K562 (cell line): Measurements from ENCODE around the gene GATA1. TPM values are rescaled to one million over a fixed set of nuclear protein-coding genes. Genes with fewer than 3 reads are reported as not detected.

Experiments used
- ARID4B ChIP-seq: sonication (generic); formaldehyde crosslinking; IDR thresholded peaks from 2 replicates; pipeline ENCODE4 v1.8.0; 2022; ENCODE audit warnings: mild to moderate bottlenecking, missing genetic modification reagents
- ATF7 ChIP-seq: fragments of 450-650 bp; IDR thresholded peaks from 2 replicates; pipeline ENCODE4 v1.7.1; 2014; ENCODE audit warnings: mild to moderate bottlenecking, moderate library complexity
- CHCHD3 ChIP-seq: fragments of 250-450 bp; sonication (Bioruptor Pico); IDR thresholded peaks from 2 replicates; pipeline ENCODE4 v2.1.2; 2022; ENCODE audit warnings: mild to moderate bottlenecking
- CHD4 ChIP-seq: fragments of 200-600 bp; sonication (generic); IDR thresholded peaks from 3 replicates; pipeline ENCODE4 v1.6.1; 2012; ENCODE audit warnings: low read depth, mild to moderate bottlenecking, mixed read lengths, low read length, inconsistent platforms; ENCODE audit not compliant: insufficient read depth, insufficient replicate concordance, poor library complexity, severe bottlenecking
- CREB3 ChIP-seq: fragments of 450-650 bp; conservative IDR thresholded peaks from 2 replicates; pipeline ENCODE4 v1.6.1; 2016; ENCODE audit warnings: missing genetic modification characterization, low read depth, mild to moderate bottlenecking, missing compliant biosample characterization, moderate library complexity
- E2F4 ChIP-seq: sonication (generic); formaldehyde crosslinking; IDR thresholded peaks from 2 replicates; pipeline ENCODE4 v1.8.0; 2022; ENCODE audit warnings: mild to moderate bottlenecking, low read depth, missing genetic modification reagents
- HDAC2 ChIP-seq: fragments of 450-650 bp; IDR thresholded peaks from 2 replicates; pipeline ENCODE4 v1.6.1; 2016; ENCODE audit warnings: mild to moderate bottlenecking
- KLF6 ChIP-seq: fragments of 250-450 bp; sonication (Bioruptor Pico); IDR thresholded peaks from 2 replicates; pipeline ENCODE4 v1.4.0; 2020; ENCODE audit warnings: mild to moderate bottlenecking, moderate library complexity, borderline replicate concordance
- L3MBTL2 ChIP-seq: fragments of 450-650 bp; IDR thresholded peaks from 2 replicates; pipeline ENCODE4 v1.6.1; 2016; ENCODE audit warnings: mild to moderate bottlenecking, moderate library complexity
- MEF2D ChIP-seq: conservative IDR thresholded peaks from 2 replicates; pipeline ENCODE4 v1.6.1; 2016; ENCODE audit warnings: low read depth, missing genetic modification characterization, missing compliant biosample characterization
- MYC ChIP-seq, 2 experiments: fragments of 250-450 bp in 1 of 2; sonication (Bioruptor Pico) in 1 of 2; IDR thresholded peaks; 2 replicates each; pipeline versions ENCODE4 v1.5.1 to v1.6.1; 2012 to 2021; ENCODE audit warnings: low read depth in 2 of 2, borderline replicate concordance in 1 of 2, improper control_type of control experiment in 1 of 2, low read length in 1 of 2, mild to moderate bottlenecking in 1 of 2, moderate library complexity in 1 of 2
- RBM39 ChIP-seq: fragments of 200-400 bp; formaldehyde crosslinking; optimal IDR thresholded peaks from 2 replicates; pipeline ENCODE3; 2018; ENCODE audit warnings: low read depth, low read length
- SMARCE1 ChIP-seq: fragments of 450-650 bp; IDR thresholded peaks from 2 replicates; pipeline ENCODE4 v1.7.1; 2016; ENCODE audit warnings: mild to moderate bottlenecking
- SREBF2 ChIP-seq: sonication (generic); formaldehyde crosslinking; IDR thresholded peaks from 2 replicates; pipeline ENCODE4 v1.4.0; 2020; ENCODE audit warnings: mild to moderate bottlenecking, missing genetic modification reagents
- STAT5A ChIP-seq: IDR thresholded peaks from 2 replicates; pipeline ENCODE4 v1.6.1; 2012; ENCODE audit warnings: low read length, inconsistent platforms, borderline replicate concordance
- TBL1XR1 ChIP-seq, 2 experiments: IDR thresholded peaks; 2 replicates each; pipeline ENCODE4 v1.6.1; 2012; ENCODE audit warnings: improper control_type of control experiment in 2 of 2, low read length in 2 of 2, mild to moderate bottlenecking in 1 of 2
- ZBTB9 ChIP-seq: fragments of 450-650 bp; formaldehyde crosslinking; IDR thresholded peaks from 2 replicates; pipeline ENCODE4 v1.4.0; 2020; ENCODE audit warnings: mild to moderate bottlenecking, moderate library complexity
- ZZZ3 ChIP-seq: fragments of 450-650 bp; IDR thresholded peaks from 2 replicates; pipeline ENCODE4 v1.6.1; 2016; ENCODE audit warnings: antibody characterized with exemption, mild to moderate bottlenecking, moderate library complexity
- polyA plus RNA-seq, 8 experiments: library from polyadenylated mRNA; depleted of rRNA in 4 of 8; stranded (reverse) in 5 of 8; unstranded in 3 of 8; fragments of >200 nt; fragmentation: Nextera tagmentation in 2 of 8; fragmentation: Illumina TruSeq in 1 of 8; extraction: Ambion mirVana in 2 of 8; extraction: Trizol in 1 of 8; gene quantifications; 2 replicates each; pipeline versions ENCODE4 v1.2.1 to v1.2.3, GENCODE V29; 2011 to 2014; ENCODE audit warnings: inconsistent platforms in 1 of 8, missing spikeins in 1 of 8
- total RNA-seq, 7 experiments: library from RNA; depleted of rRNA in 6 of 7; stranded (reverse); fragments of >200 nt in 6 of 7; fragmentation: Illumina TruSeq in 2 of 7; extraction: Trizol in 2 of 7; gene quantifications; 2 replicates each; pipeline versions ENCODE4 v1.2.1 to v1.2.3, GENCODE V29; 2011 to 2021; ENCODE audit warnings: low replicate concordance in 1 of 7

Gene GATA1
- total and polyA plus RNA-seq, 9 of the 15 experiments (the other 6 are each of a cell fraction or from before 2014, with no cell fraction given) = 11.9 to 291 (median 116) TPM

GRCh38 chrX:48785540-48786214 is 713 bp upstream of the GATA1 start (continued):
- peak; percentile 82 for TF ChIP-seq RBM39
- TF ChIP-seq ATF7 = 0 out of 2 replicates have a peak, but pooled peaks have one; percentile 15
- TF ChIP-seq CREB3 (tag) = 0 out of 2 replicates have a peak, but pooled peaks have one; percentile 46
- TF ChIP-seq ARID4B (CRISPR knock-in tag) = no peak
- TF ChIP-seq STAT5A = 0 out of 2 replicates have a peak, but pooled peaks have one; percentile 17
- TF ChIP-seq SREBF2 (CRISPR knock-in tag) = 0 out of 2 replicates have a peak, but pooled peaks have one; percentile 44
- no peak for TF ChIP-seq ZZZ3
- peak; percentile 96 for TF ChIP-seq CHD4
- peak; percentile 65; the same call in 1 of the 2 replicates for TF ChIP-seq ZBTB9 (CRISPR knock-in tag)
- TF ChIP-seq KLF6 (CRISPR knock-in tag) = 0 out of 2 replicates have a peak, but pooled peaks have one; percentile 6
- peak; percentile 48; the same call in 1 of the 2 replicates for TF ChIP-seq MEF2D (tag)
- no peak for TF ChIP-seq CHCHD3
- peak; percentile 95 for TF ChIP-seq HDAC2
- TF ChIP-seq L3MBTL2 = peak; percentile 72
- 0 out of 2 replicates have a peak, but pooled peaks have one; percentile 29 for TF ChIP-seq E2F4 (CRISPR knock-in tag)
- no peak for TF ChIP-seq TBL1XR1 (IDR thresholded peaks at IDR 0.05; ENCODE audit: low read length in 2 of 2)
- TF ChIP-seq MYC (IDR thresholded peaks at IDR 0.05; ENCODE audit: low read depth, low read length) = peak; percentile 40; the same call in 1 of the 2 replicates
- TF ChIP-seq MYC (CRISPR knock-in tag; IDR thresholded peaks at IDR 0.05; ENCODE audit: borderline replicate concordance, low read depth) = peak; percentile 28; the same call in 1 of the 2 replicates
- TF ChIP-seq SMARCE1 = peak; percentile 81; the same call in 1 of the 2 replicates
